Urinary bladder (tissue), 4 donors: ENCODE data around the gene ZNF860. TPM values are rescaled to one million over a fixed set of nuclear protein-coding genes. Genes with fewer than 3 reads are reported as not detected.

ENCODE experiments used
- DNase-seq: peaks from one replicate; pipeline ENCODE4 v3.0.0-alpha.2; 2015; ENCODE audit errors: extremely low spot score
- H3K27ac ChIP-seq: one replicate; pipeline ENCODE4 v1.5.1; 2013; ENCODE audit warnings: low read depth, mild to moderate bottlenecking, moderate library complexity
- H3K36me3 ChIP-seq: one replicate; pipeline ENCODE4 v1.6.1; 2013; ENCODE audit warnings: mild to moderate bottlenecking, moderate library complexity; ENCODE audit not compliant: insufficient read depth
- H3K4me1 ChIP-seq: one replicate; pipeline ENCODE4 v1.6.1; 2013; ENCODE audit warnings: mild to moderate bottlenecking, moderate library complexity; ENCODE audit not compliant: insufficient read depth
- H3K4me3 ChIP-seq: one replicate; pipeline ENCODE4 v1.5.1; 2013; ENCODE audit warnings: low read depth, low read length
- WGBS: extraction: QIAGEN DNeasy Blood & Tissue Kit; methylation state at CpG from one replicate; pipeline ENCODE4 v1.1.7; 2013; 5-methylcytosine and 5-hydroxymethylcytosine counted together
- polyA plus RNA-seq: library from polyadenylated mRNA; stranded (reverse); fragments of 200-250 nt; gene quantifications from one replicate; pipeline ENCODE4 v1.2.3, GENCODE V29; 2013
- small RNA-seq: library from RNA; depleted of rRNA; stranded (forward); fragments of <200 nt; gene quantifications from one replicate; pipeline ENCODE3, GENCODE V24; 2014
- total RNA-seq: library from RNA; depleted of rRNA; stranded (reverse); fragments of >200 nt; gene quantifications from one replicate; pipeline ENCODE4 v1.2.3, GENCODE V29; 2014
- donor health status: healthy with polysubstance abuse.
- donor health status: healthy.

Gene ZNF860
- total and polyA plus RNA-seq, 2 donors = 2.4 to 9.6 TPM

DNA sequence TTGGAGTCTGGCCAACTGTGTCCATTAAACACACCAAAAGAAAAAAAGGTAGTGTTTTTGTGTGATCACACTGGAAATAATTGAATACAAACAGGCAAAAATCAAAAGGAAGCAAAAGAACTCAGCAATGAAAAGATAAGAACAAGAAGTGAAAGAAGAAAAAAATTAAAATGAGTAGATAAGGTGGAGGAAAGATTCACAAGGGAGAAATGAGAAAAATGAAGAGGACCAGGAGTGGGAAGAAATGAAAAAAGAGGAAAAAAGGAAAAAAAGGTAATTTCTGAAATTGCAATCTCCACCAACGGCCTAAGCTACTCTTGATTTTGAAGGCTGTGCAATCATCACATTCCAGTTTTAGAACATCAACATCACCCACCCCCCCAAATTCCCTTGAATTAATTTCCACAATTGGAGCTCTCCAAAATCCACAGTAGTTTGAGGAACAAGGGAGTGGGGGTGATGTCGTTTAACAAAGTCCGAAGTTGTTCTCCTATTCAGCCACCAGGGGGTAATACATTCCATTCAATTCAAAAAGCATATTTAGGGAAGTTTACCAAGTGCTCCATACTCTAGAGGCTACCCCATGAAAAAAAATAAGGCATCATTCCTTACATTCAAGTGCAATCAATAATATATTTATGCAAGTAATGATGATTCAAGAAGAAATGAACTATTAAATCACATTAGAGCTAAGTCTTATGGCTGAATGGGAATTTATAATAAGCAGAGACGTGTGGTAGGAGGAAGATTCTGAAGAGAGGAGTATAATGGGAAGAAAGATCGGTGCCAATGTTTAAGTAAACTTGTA lies 37.4 kb downstream of the ZNF860 start:
- no peaks in the 10 kb centered on the region for H3K4me1 ChIP-seq
- no peak overlapping the region for H3K27ac ChIP-seq
- no peak for DNase-seq
- H3K4me3 ChIP-seq = no peak overlapping the region
- 36% methylated on average over 5 of the region's 5 CpGs for WGBS
- H3K36me3 ChIP-seq = no peaks in the 10 kb centered on the region

DNA sequence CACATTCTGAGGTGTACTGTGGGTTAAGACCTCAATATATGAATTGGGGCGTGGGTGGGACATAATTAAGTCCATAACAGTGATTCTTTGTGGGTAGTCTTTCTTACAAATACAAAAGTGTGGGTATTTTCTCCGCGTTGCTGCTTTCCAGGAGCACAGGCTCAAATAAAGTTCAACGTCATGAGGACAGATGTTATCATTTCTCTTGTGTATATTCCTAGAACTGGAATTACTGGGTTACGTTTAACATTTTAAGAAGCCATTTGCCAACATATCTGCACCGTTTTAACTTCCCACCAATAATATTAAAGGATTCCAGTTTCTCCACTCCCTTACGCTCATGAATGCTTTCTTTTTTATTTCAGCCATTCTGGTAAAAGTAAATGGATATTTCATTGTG lies 39.6 kb downstream of the ZNF860 start:
- WGBS = 84% methylated on average over 7 of the region's 7 CpGs
- Histone ChIP-seq H3K4me1 (no peaks in the 10 kb centered on the region), H3K27ac (no peak overlapping the region), H3K4me3 (no peak overlapping the region), H3K36me3 (no peaks in the 10 kb centered on the region)
- no peak for DNase-seq

DNA sequence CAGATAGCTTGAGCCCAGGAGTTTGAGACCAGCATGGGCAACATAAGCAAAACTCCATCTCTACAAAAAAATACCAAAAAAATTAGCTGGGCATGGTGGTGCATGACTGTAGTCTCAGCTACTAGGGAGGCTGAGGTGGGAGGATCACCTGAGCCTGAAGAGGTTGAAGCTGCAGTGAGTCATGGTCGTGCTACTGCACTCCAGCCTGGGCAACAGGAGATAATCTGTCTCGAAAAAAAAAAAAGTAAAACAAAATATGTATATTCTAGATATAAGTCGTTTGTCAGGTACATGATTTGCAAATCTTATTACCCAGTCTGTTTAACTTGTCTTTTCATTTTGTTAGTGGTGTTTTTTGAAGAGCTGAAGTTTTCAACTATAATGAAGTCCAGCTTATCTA lies 40.2 kb downstream of the ZNF860 start:
- Histone ChIP-seq H3K36me3 (no peaks in the 10 kb centered on the region), H3K4me3 (no peak overlapping the region), H3K27ac (no peak overlapping the region), H3K4me1 (no peaks in the 10 kb centered on the region)
- DNase-seq = no peak
- 77% methylated on average over 3 of the region's 3 CpGs for WGBS

DNA sequence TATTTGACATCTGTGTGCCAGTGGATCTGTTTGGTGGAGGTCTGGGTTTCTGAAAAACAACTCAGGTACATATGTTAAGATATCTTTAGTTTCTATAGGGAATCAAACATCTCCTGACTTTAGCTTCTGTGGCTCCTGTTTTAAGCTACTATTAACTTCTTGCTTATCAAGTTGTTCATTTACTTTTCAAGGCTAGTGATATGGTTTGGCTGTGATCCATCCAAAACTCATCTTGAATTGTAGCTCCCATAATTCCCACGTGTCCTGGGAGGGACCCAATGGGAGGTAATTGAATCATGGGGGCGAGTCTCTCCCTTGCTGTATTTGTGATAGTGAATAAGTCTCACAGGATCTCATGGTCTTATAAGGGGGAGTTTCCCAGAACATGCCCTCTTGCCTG lies 41.4 kb downstream of the ZNF860 start:
- Histone ChIP-seq H3K27ac (no peak overlapping the region), H3K4me1 (no peaks in the 10 kb centered on the region), H3K4me3 (no peak overlapping the region), H3K36me3 (no peaks in the 10 kb centered on the region)
- WGBS = 85% methylated on average over 2 of the region's 2 CpGs
- no peak for DNase-seq

DNA sequence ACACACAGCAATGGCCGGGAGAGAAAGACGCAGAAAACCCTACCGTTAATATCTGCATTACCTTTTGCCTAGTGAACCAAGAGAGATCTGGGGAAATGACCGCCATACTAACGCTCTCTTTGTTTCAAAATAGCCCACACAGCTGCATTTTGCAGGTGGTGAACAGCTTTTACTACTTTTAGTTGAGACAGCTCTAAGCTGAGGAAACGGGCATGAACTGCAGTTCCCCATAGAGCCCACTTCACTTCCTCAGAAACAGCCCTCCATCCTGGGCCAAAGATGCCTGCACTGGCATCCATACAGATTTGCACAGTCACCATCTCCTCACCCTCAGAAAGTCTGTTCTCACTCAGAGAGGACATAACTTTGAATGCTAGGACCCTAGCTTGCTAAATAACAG lies 45.0 kb downstream of the ZNF860 start:
- no peak overlapping the region for H3K4me3 ChIP-seq
- H3K36me3 ChIP-seq = no peaks in the 10 kb centered on the region
- no peak for DNase-seq
- no peak overlapping the region for H3K27ac ChIP-seq
- H3K4me1 ChIP-seq = no peaks in the 10 kb centered on the region
- 86% methylated on average over 6 of the region's 6 CpGs for WGBS

DNA sequence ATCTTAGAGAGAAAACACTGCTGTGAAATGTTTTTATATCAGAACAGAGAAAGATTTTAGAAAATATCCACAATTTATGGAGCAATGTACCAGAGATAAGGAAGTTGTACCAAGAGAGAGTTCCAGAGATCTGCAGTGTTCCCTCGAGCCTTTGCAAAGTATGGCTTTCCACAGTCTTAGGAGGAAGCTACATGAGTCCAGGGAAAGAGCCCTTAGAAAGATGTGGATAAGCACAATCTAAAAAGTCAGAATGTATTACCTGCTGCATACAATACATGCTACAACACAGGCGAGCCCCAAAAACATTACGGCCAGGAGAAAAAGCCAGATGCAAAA lies 56.4 kb downstream of the ZNF860 start:
- Histone ChIP-seq H3K4me1 (no peaks in the 10 kb centered on the region), H3K36me3 (no peaks in the 10 kb centered on the region), H3K27ac (no peak overlapping the region), H3K4me3 (no peak overlapping the region)
- no peak for DNase-seq
- WGBS = 66% methylated on average over 3 of the region's 3 CpGs

DNA sequence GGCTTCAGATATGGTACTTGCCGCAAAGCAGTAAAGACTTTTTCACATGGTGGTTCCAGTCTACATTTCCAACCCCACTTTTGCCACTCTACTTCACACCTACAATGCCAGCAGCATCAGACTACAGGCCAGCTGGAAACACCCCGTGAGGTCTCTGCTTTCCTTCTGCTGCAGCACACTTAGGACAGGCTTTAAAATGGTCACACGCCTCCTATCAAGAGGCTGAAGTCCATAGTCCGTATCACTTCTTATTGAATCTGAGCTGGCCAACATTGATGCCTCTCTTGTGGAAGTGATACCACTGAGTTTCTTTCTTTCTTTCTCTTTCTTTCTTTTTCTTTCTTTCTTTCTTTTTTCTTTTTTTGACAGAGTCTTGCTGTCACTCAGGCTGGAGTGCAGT lies 59.8 kb downstream of the ZNF860 start:
- WGBS = 91% methylated on average over 4 of the region's 4 CpGs
- no peak overlapping the region for H3K27ac ChIP-seq
- peaks cover 2% of the 10 kb centered on the region for H3K4me1 ChIP-seq
- no peak overlapping the region for H3K4me3 ChIP-seq
- H3K36me3 ChIP-seq = no peaks in the 10 kb centered on the region
- DNase-seq = no peak

Small RNA genes within 50 kb of the gene (small RNA-seq; reads per million reads assigned to genes)
- not detected for gene RF00402

Other genes with a start within 250 kb of the ZNF860 start
- gene OSBPL10, start 488 bp upstream of the ZNF860 start, total RNA-seq = 58.0 TPM
- gene OSBPL10, start 488 bp upstream of the ZNF860 start, polyA plus RNA-seq = 62.4 TPM
- 63.3 TPM for gene GPD1L, start 124.9 kb downstream of the ZNF860 start, total RNA-seq
- gene GPD1L, start 124.9 kb downstream of the ZNF860 start, polyA plus RNA-seq = 61.0 TPM